Gastrocnemius medialis (tissue), 4 donors: Measurements from ENCODE around the gene STX8.

Experiments
- CTCF ChIP-seq, 5 experiments: fragments of 450-650 bp in 3 of 5; fragments of 200-600 bp in 2 of 5; sonication (generic) in 2 of 5; IDR thresholded peaks in 4 of 5; conservative IDR thresholded peaks in 1 of 5; 1 replicate in 4 of 5; 2 replicates in 1 of 5; pipeline ENCODE4 v1.5.1; 2016 to 2019; ENCODE audit warnings: antibody characterized with exemption in 5 of 5, mild to moderate bottlenecking in 3 of 5, moderate library complexity in 3 of 5
- POLR2A ChIP-seq, 2 donors: fragments of 450-650 bp; IDR thresholded peaks; one replicate each; pipeline ENCODE4 v1.6.1; 2017; ENCODE audit warnings: antibody characterized with exemption in 2 of 2, mild to moderate bottlenecking in 2 of 2, moderate library complexity in 2 of 2

GRCh38 chr17:9322326-9322725 lies 253.3 kb downstream of the STX8 start:
- no peak for TF ChIP-seq CTCF (IDR thresholded peaks at IDR 0.05 in 4 of 5, conservative IDR thresholded peaks at IDR 0.05 in 1 of 5)
- TF ChIP-seq POLR2A (IDR thresholded peaks at IDR 0.05): no peak
